GM21515 (cell line): ENCODE measurements around the gene EPB41L4B.
"Not testable (repeated sequence)": the region's sequence is repeated elsewhere in the genome, so short reads cannot be mapped to it uniquely, and the experiment has no call there.

Source experiments
- ATAC-seq: cut with Tn5 transposase; IDR thresholded peaks from one replicate; pipeline ENCODE4 v1.9.1; 2021; ENCODE audit not compliant: unreplicated experiment

Gene EPB41L4B

GRCh38 chr9:109320742-109321448 lies at the start of gene EPB41L4B:
Gene EPB41L4B, minus strand, starts transcription at chr9:109321059. Its CDS starts 613 bp downstream, at chr9:109320446.
- peak; percentile 99 for ATAC-seq

- ATAC-seq, result peak; percentile 92
Measured at GRCh38 chr9:109369285-109369684, 48.4 kb upstream of the EPB41L4B start.

GRCh38 chr9:109360771-109361170 lies 39.9 kb upstream of the EPB41L4B start:
- no peak for ATAC-seq

GRCh38 chr9:109358968-109359603 lies 38.2 kb upstream of the EPB41L4B start:
- not testable (repeated sequence) for ATAC-seq

GRCh38 chr9:109355564-109356297 lies 34.9 kb upstream of the EPB41L4B start:
- no peak for ATAC-seq

- no peak for ATAC-seq
Measured at GRCh38 chr9:109354190-109354589, 33.3 kb upstream of the EPB41L4B start.

- no peak for ATAC-seq
Measured at GRCh38 chr9:109351032-109351431, 30.2 kb upstream of the EPB41L4B start.

- ATAC-seq, result no peak
Measured at GRCh38 chr9:109349421-109349846, 28.6 kb upstream of the EPB41L4B start.

GRCh38 chr9:109346904-109347303 lies 26.0 kb upstream of the EPB41L4B start:
- no peak for ATAC-seq

GRCh38 chr9:109344866-109345265 lies 24.0 kb upstream of the EPB41L4B start:
- ATAC-seq, result no peak

GRCh38 chr9:109342878-109343277 lies 22.0 kb upstream of the EPB41L4B start:
- no peak for ATAC-seq

- ATAC-seq, result no peak
Measured at GRCh38 chr9:109341561-109341960, 20.7 kb upstream of the EPB41L4B start.

- not testable (repeated sequence) for ATAC-seq
Measured at GRCh38 chr9:109340979-109341378, 20.1 kb upstream of the EPB41L4B start.

- no peak for ATAC-seq
Measured at GRCh38 chr9:109336409-109336808, 15.6 kb upstream of the EPB41L4B start.

- no peak for ATAC-seq
Measured at GRCh38 chr9:109335929-109336328, 15.1 kb upstream of the EPB41L4B start.

GRCh38 chr9:109335121-109335520 lies 14.3 kb upstream of the EPB41L4B start:
- no peak for ATAC-seq

- no peak for ATAC-seq
Measured at GRCh38 chr9:109331353-109331752, 10.5 kb upstream of the EPB41L4B start.

- ATAC-seq, result no peak
Measured at GRCh38 chr9:109329638-109330258, 8.9 kb upstream of the EPB41L4B start.

- ATAC-seq, result no peak
Measured at GRCh38 chr9:109328978-109329637, 8.2 kb upstream of the EPB41L4B start.

GRCh38 chr9:109325089-109325488 lies 4.2 kb upstream of the EPB41L4B start:
- ATAC-seq, result no peak

GRCh38 chr9:109323771-109324170 lies 2.9 kb upstream of the EPB41L4B start:
- no peak for ATAC-seq
